Measurements from ENCODE around the gene TRIO. TPM values are rescaled to one million over a fixed set of nuclear protein-coding genes. Genes with fewer than 3 reads are reported as not detected.
"Not testable (repeated sequence)": the region's sequence is repeated elsewhere in the genome, so short reads cannot be mapped to it uniquely, and the experiment has no call there.

TRIO gene
- total RNA-seq, 1 experiment from 2014 or later, result 88.8 TPM

DNA sequence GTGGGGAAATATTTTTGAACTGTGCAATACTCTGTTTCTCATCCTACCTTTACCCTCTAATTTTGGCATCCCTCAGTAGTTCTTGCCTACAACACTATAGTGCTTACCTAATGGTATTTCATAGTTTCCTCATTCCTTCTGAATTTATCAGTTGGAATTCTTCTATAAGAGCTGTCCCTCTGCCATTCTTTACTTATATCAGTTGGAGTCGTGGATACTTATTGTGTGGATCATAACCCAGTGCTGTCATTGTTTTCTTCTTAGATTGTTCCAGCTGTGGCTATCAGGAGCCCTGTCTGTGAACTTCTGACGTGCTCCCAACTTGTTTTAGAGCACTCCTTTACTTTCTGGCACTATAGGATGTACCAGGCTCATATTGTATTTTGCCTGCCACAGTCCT is 292.3 kb downstream of the TRIO start:
- TF ChIP-seq, protein P1, sequence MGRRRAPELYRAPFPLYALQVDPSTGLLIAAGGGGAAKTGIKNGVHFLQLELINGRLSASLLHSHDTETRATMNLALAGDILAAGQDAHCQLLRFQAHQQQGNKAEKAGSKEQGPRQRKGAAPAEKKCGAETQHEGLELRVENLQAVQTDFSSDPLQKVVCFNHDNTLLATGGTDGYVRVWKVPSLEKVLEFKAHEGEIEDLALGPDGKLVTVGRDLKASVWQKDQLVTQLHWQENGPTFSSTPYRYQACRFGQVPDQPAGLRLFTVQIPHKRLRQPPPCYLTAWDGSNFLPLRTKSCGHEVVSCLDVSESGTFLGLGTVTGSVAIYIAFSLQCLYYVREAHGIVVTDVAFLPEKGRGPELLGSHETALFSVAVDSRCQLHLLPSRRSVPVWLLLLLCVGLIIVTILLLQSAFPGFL (CRISPR knock-in tag; IDR thresholded peaks at IDR 0.05; ENCODE audit: borderline replicate concordance), result no peak
- H3K9me3 Mint-ChIP-seq, result peaks cover 12% of the 10 kb centered on the region; the same call in 1 of the 2 replicates
- peaks cover 24% of the 10 kb centered on the region for H3K36me3 Mint-ChIP-seq
- no peak overlapping the region for H3K27ac Mint-ChIP-seq
- peaks cover 25% of the 10 kb centered on the region for H3K4me1 Mint-ChIP-seq
- ChIA-PET POLR2A (no interaction called here), CTCF (no interaction called here)
- H3K27me3 Mint-ChIP-seq (ENCODE audit: low read depth), result no peaks in the 10 kb centered on the region; the same call in 1 of the 2 replicates
- DNase-seq (ENCODE audit: low spot score) (no peak), ATAC-seq (no peak)
- no peak overlapping the region for H3K4me3 Mint-ChIP-seq

DNA sequence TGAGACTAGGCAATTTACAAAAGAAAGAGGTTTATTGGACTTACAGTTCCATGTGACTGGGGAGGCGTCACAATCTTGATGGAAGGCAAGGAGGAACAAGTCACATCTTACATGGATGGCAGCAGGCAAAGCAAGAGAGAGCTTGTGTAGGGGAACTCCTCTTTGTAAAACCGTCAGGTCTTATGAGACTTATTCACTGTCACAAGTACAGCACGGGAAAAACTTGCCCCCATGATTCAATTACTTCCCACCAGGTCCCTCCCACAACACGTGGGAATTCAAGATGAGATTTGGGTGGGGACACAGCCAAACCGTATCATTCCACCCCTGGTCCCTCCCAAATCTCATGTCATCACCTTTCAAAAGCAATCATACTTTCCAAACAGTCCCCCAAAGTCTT is 293.0 kb downstream of the TRIO start:
- H3K4me3 Mint-ChIP-seq; H3K27me3 Mint-ChIP-seq (ENCODE audit: low read depth); ATAC-seq; CTCF ChIA-PET; DNase-seq (ENCODE audit: low spot score); POLR2A ChIA-PET; H3K27ac Mint-ChIP-seq: not testable (repeated sequence)
- H3K9me3 Mint-ChIP-seq, result peaks cover 12% of the 10 kb centered on the region; the same call in 1 of the 2 replicates
- H3K36me3 Mint-ChIP-seq, result peaks cover 26% of the 10 kb centered on the region
- H3K4me1 Mint-ChIP-seq, result peaks cover 27% of the 10 kb centered on the region

DNA sequence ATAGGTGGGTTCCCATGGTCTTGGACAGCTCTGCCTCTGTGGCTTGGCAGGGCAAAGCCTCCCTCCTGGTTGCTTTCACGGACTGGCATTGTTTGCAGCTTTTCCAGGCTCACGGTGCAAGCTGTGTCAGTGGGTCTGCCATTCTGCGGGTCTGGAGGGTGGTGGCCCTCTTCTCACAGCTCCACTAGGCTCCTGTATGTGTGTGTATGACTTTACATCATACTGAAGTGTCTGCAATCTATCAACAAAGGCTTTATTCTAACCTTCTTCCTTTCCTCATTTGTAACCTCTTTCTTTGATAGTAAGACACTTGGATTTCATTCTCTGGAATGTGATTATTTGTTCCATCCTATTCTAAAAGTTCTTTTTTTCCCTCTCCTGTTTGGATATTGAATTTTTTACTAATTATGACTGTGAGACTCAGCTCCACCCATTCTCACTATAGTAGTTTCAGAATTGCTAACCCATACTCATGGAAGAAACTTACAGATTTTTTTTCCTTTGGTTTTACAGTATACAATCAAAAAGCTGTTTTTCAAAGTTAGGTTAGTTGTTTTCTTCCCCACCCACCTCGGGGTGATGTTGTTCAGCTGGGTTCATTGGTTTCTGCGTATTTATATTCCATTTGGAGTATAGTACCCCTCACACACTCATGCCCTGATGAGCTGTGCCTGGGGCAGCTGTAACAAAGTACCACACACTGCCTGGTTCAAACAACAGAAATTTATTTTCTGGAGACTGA is 293.8 kb downstream of the TRIO start:
- Mint-ChIP-seq H3K4me1 (peaks cover 21% of the 10 kb centered on the region), H3K27me3 (ENCODE audit: low read depth) (no peaks in the 10 kb centered on the region; the same call in 1 of the 2 replicates), H3K36me3 (peaks cover 26% of the 10 kb centered on the region), H3K27ac (no peak overlapping the region), H3K9me3 (peaks cover 12% of the 10 kb centered on the region; the same call in 1 of the 2 replicates), H3K4me3 (no peak overlapping the region)
- no peak for DNase-seq (ENCODE audit: low spot score)
- TF ChIP-seq FOXP1 (CRISPR knock-in tag; IDR thresholded peaks at IDR 0.05; ENCODE audit: borderline replicate concordance), result no peak
- no peak for ATAC-seq
- ChIA-PET POLR2A (no interaction called here), CTCF (no interaction called here)

DNA sequence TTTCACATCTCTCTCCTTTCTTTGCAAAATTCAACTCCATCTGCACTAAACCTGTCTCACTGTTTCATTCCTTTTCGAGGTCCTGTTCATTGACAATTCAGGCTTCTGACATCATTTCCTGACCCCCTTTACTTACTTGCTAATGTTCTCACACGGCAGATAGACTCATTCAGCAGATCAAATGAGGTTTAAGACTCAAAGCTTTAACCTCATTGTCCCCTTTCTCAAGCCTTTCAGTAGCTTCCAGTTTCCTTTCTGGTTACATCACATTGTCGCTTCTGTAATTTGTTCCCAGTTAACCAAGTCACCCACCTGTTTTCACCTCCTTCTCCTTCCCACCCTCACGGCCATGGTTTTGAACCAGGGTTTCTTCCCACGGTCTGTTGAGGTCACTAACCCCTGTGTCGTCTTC is 295.1 kb downstream of the TRIO start:
- Mint-ChIP-seq H3K9me3 (peaks cover 12% of the 10 kb centered on the region; the same call in 1 of the 2 replicates), H3K27me3 (ENCODE audit: low read depth) (no peaks in the 10 kb centered on the region; the same call in 1 of the 2 replicates), H3K27ac (no peak overlapping the region), H3K4me1 (peaks cover 9% of the 10 kb centered on the region), H3K36me3 (peaks cover 26% of the 10 kb centered on the region), H3K4me3 (no peak overlapping the region)
- ChIA-PET POLR2A (no interaction called here), CTCF (no interaction called here)
- no peak for TF ChIP-seq ZNF423 (CRISPR knock-in tag; IDR thresholded peaks at IDR 0.05)
- TF ChIP-seq HMGA2 (CRISPR knock-in tag; IDR thresholded peaks at IDR 0.05), result no peak
- TF ChIP-seq, protein P2, sequence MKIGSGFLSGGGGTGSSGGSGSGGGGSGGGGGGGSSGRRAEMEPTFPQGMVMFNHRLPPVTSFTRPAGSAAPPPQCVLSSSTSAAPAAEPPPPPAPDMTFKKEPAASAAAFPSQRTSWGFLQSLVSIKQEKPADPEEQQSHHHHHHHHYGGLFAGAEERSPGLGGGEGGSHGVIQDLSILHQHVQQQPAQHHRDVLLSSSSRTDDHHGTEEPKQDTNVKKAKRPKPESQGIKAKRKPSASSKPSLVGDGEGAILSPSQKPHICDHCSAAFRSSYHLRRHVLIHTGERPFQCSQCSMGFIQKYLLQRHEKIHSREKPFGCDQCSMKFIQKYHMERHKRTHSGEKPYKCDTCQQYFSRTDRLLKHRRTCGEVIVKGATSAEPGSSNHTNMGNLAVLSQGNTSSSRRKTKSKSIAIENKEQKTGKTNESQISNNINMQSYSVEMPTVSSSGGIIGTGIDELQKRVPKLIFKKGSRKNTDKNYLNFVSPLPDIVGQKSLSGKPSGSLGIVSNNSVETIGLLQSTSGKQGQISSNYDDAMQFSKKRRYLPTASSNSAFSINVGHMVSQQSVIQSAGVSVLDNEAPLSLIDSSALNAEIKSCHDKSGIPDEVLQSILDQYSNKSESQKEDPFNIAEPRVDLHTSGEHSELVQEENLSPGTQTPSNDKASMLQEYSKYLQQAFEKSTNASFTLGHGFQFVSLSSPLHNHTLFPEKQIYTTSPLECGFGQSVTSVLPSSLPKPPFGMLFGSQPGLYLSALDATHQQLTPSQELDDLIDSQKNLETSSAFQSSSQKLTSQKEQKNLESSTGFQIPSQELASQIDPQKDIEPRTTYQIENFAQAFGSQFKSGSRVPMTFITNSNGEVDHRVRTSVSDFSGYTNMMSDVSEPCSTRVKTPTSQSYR (CRISPR knock-in tag; IDR thresholded peaks at IDR 0.05), result no peak
- no peak for TF ChIP-seq GTF2I (CRISPR knock-in tag; conservative IDR thresholded peaks at IDR 0.05)
- TF ChIP-seq, protein P1 (CRISPR knock-in tag; IDR thresholded peaks at IDR 0.05; ENCODE audit: borderline replicate concordance), result no peak
- TF ChIP-seq, protein P3, sequence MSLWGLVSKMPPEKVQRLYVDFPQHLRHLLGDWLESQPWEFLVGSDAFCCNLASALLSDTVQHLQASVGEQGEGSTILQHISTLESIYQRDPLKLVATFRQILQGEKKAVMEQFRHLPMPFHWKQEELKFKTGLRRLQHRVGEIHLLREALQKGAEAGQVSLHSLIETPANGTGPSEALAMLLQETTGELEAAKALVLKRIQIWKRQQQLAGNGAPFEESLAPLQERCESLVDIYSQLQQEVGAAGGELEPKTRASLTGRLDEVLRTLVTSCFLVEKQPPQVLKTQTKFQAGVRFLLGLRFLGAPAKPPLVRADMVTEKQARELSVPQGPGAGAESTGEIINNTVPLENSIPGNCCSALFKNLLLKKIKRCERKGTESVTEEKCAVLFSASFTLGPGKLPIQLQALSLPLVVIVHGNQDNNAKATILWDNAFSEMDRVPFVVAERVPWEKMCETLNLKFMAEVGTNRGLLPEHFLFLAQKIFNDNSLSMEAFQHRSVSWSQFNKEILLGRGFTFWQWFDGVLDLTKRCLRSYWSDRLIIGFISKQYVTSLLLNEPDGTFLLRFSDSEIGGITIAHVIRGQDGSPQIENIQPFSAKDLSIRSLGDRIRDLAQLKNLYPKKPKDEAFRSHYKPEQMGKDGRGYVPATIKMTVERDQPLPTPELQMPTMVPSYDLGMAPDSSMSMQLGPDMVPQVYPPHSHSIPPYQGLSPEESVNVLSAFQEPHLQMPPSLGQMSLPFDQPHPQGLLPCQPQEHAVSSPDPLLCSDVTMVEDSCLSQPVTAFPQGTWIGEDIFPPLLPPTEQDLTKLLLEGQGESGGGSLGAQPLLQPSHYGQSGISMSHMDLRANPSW (CRISPR knock-in tag; conservative IDR thresholded peaks at IDR 0.05; ENCODE audit: low read depth), result no peak
- TF ChIP-seq ZNF671 (CRISPR knock-in tag; IDR thresholded peaks at IDR 0.05), result no peak
- TF ChIP-seq, protein P4, sequence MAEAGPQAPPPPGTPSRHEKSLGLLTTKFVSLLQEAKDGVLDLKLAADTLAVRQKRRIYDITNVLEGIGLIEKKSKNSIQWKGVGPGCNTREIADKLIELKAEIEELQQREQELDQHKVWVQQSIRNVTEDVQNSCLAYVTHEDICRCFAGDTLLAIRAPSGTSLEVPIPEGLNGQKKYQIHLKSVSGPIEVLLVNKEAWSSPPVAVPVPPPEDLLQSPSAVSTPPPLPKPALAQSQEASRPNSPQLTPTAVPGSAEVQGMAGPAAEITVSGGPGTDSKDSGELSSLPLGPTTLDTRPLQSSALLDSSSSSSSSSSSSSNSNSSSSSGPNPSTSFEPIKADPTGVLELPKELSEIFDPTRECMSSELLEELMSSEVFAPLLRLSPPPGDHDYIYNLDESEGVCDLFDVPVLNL (CRISPR knock-in tag; IDR thresholded peaks at IDR 0.05; ENCODE audit: borderline replicate concordance, low read depth), result no peak
- TF ChIP-seq, protein P5, sequence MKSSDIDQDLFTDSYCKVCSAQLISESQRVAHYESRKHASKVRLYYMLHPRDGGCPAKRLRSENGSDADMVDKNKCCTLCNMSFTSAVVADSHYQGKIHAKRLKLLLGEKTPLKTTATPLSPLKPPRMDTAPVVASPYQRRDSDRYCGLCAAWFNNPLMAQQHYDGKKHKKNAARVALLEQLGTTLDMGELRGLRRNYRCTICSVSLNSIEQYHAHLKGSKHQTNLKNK (CRISPR knock-in tag; IDR thresholded peaks at IDR 0.05), result no peak
- no peak for ATAC-seq
- DNase-seq (ENCODE audit: low spot score), result no peak
